H1 (cell line): ENCODE measurements around the gene NFXL1. TPM values are rescaled to one million over a fixed set of nuclear protein-coding genes. Genes with fewer than 3 reads are reported as not detected.

Experiments used
- CTCF ChIA-PET: fragments of 300-600 bp; sonication (Branson Sonifier 250); formaldehyde crosslinking; loops from one replicate; lab custom pipeline; 2021; ENCODE audit not compliant: partially characterized antibody; lab: Charles Lee
- POLR2A ChIA-PET: fragments of 300-600 bp; sonication (Branson Sonifier 250); formaldehyde crosslinking; loops from one replicate; lab custom pipeline; 2021; ENCODE audit warnings: inconsistent platforms; ENCODE audit not compliant: partially characterized antibody; lab: Charles Lee
- DNase-seq, 2 experiments: peaks; one replicate each; pipeline versions ENCODE4 v3.0.0 to v3.0.0-alpha.2; 2010 to 2022; ENCODE audit warnings: low spot score in 2 of 2, low read depth in 1 of 2, mixed read lengths in 1 of 2
- FAIRE-seq: peaks from 2 replicates; lab custom pipeline; 2011; peaks lifted over from hg19 to GRCh38; lab: Jason Lieb, UNC
- H2AFZ ChIP-seq: 2 replicates; pipeline ENCODE4 v1.8.1; 2012; ENCODE audit warnings: low read length, inconsistent platforms
- H2AK5ac ChIP-seq: 2 replicates; pipeline ENCODE4 v1.6.1; 2013; ENCODE audit warnings: low read depth, low read length
- H2BK120ac ChIP-seq: replicated peaks from 2 replicates; pipeline ENCODE3; 2013; ENCODE audit warnings: low read depth, low read length, inconsistent platforms
- H2BK12ac ChIP-seq: 2 replicates; pipeline ENCODE4 v1.6.1; 2013; ENCODE audit warnings: low read depth, low read length
- H2BK15ac ChIP-seq: 2 replicates; pipeline ENCODE4 v1.6.1; 2013; ENCODE audit warnings: low read length
- H2BK20ac ChIP-seq: 2 replicates; pipeline ENCODE4 v1.6.1; 2013; ENCODE audit warnings: low read length
- H2BK5ac ChIP-seq: 2 replicates; pipeline ENCODE4 v1.6.1; 2013; ENCODE audit warnings: low read depth, low read length
- H3K14ac ChIP-seq: 2 replicates; pipeline ENCODE4 v1.6.1; 2013; ENCODE audit warnings: inconsistent platforms; ENCODE audit not compliant: insufficient read length
- H3K18ac ChIP-seq: 2 replicates; pipeline ENCODE4 v1.6.1; 2013; ENCODE audit warnings: low read length; ENCODE audit errors: extremely low read depth
- H3K23ac ChIP-seq: 2 replicates; pipeline ENCODE4 v1.6.1; 2013; ENCODE audit warnings: inconsistent platforms; ENCODE audit not compliant: insufficient read length
- H3K23me2 ChIP-seq: 2 replicates; pipeline ENCODE4 v1.6.1; 2013; ENCODE audit warnings: low read depth, low read length
- H3K27ac ChIP-seq: 2 replicates; pipeline ENCODE4 v1.6.1; 2011; ENCODE audit warnings: low read depth, low read length, inconsistent platforms
- H3K27me3 ChIP-seq, 4 experiments: replicated peaks in 1 of 4; 1 replicate in 1 of 4; 2 replicates in 3 of 4; pipeline versions ENCODE4 v1.6.1 to v1.8.1; 2011 to 2013; ENCODE audit warnings: low read length in 3 of 4, mild to moderate bottlenecking in 3 of 4, inconsistent platforms in 2 of 4, mixed read lengths in 2 of 4, moderate library complexity in 1 of 4; ENCODE audit not compliant: control insufficient read depth in 3 of 4, insufficient read depth in 3 of 4; ENCODE audit errors: extremely low read depth in 1 of 4
- H3K36me3 ChIP-seq, 4 experiments: 2 replicates each; pipeline versions ENCODE4 v1.6.1 to v1.8.1; 2011 to 2013; ENCODE audit warnings: mild to moderate bottlenecking in 4 of 4, low read length in 3 of 4, moderate library complexity in 2 of 4, control low read depth in 1 of 4, inconsistent platforms in 1 of 4; ENCODE audit not compliant: insufficient read depth in 4 of 4, control insufficient read depth in 2 of 4
- H3K4ac ChIP-seq: replicated peaks from 2 replicates; pipeline ENCODE3; 2013; ENCODE audit warnings: low read length, low read depth, mixed read lengths, inconsistent platforms; ENCODE audit not compliant: insufficient read length
- H3K4me1 ChIP-seq, 4 experiments: replicated peaks in 1 of 4; 1 replicate in 1 of 4; 2 replicates in 3 of 4; pipeline versions ENCODE4 v1.6.1 to v1.8.1; 2011 to 2013; ENCODE audit warnings: low read length in 3 of 4, inconsistent platforms in 2 of 4, mixed read lengths in 1 of 4; ENCODE audit not compliant: insufficient read depth in 4 of 4, control insufficient read depth in 3 of 4
- H3K4me2 ChIP-seq, 2 experiments: 2 replicates each; pipeline versions ENCODE4 v1.6.1 to v1.8.1; 2011 to 2013; ENCODE audit warnings: low read depth in 2 of 2, low read length in 2 of 2, control low read depth in 1 of 2, inconsistent platforms in 1 of 2, mild to moderate bottlenecking in 1 of 2; ENCODE audit not compliant: insufficient read depth in 1 of 2
- H3K4me3 ChIP-seq, 4 experiments: fragments of 200-600, 300-600 bp in 1 of 4; sonication (generic), shearing (Covaris generic), sonication (Bioruptor Twin) in 1 of 4; 2 replicates each; pipeline versions ENCODE4 v1.5.1 to v1.8.1; 2011 to 2016; ENCODE audit warnings: low read length in 4 of 4, low read depth in 3 of 4, control low read depth in 2 of 4, inconsistent platforms in 2 of 4, mild to moderate bottlenecking in 2 of 4, mixed read lengths in 1 of 4, moderate library complexity in 1 of 4; ENCODE audit not compliant: insufficient read depth in 2 of 4; ENCODE audit errors: extremely low read depth in 1 of 4
- H3K56ac ChIP-seq: replicated peaks from 2 replicates; pipeline ENCODE3; 2013; ENCODE audit warnings: low read depth, mild to moderate bottlenecking, mixed read lengths, low read length, inconsistent platforms; ENCODE audit not compliant: insufficient read length
- H3K79me1 ChIP-seq: 2 replicates; pipeline ENCODE4 v1.6.1; 2013; ENCODE audit warnings: low read depth, low read length, control low read depth
- H3K79me2 ChIP-seq, 2 experiments: 2 replicates each; pipeline versions ENCODE4 v1.6.1 to v1.8.1; 2012 to 2013; ENCODE audit warnings: low read length in 2 of 2, mild to moderate bottlenecking in 2 of 2, inconsistent platforms in 1 of 2; ENCODE audit not compliant: insufficient read depth in 2 of 2, control insufficient read depth in 1 of 2
- H3K9ac ChIP-seq, 4 experiments: replicated peaks in 1 of 4; 1 replicate in 1 of 4; 2 replicates in 3 of 4; pipeline versions ENCODE4 v1.6.1 to v1.8.1; 2011 to 2013; ENCODE audit warnings: low read depth in 3 of 4, low read length in 3 of 4, control low read depth in 2 of 4, mild to moderate bottlenecking in 2 of 4, moderate library complexity in 2 of 4, inconsistent platforms in 1 of 4; ENCODE audit errors: extremely low read depth in 1 of 4
- H3K9me3 ChIP-seq, 2 experiments: 2 replicates each; pipeline versions ENCODE4 v1.6.1 to v1.8.1; 2012 to 2013; ENCODE audit warnings: mild to moderate bottlenecking in 2 of 2, moderate library complexity in 2 of 2, control low read depth in 1 of 2, inconsistent platforms in 1 of 2, low read depth in 1 of 2, low read length in 1 of 2, mixed read lengths in 1 of 2; ENCODE audit not compliant: insufficient read depth in 2 of 2
- H4K20me1 ChIP-seq, 2 experiments: replicated peaks in 1 of 2; 2 replicates each; pipeline versions ENCODE3 to v1.8.1; 2011 to 2013; ENCODE audit warnings: inconsistent platforms in 2 of 2, low read length in 2 of 2, mild to moderate bottlenecking in 1 of 2; ENCODE audit not compliant: insufficient read depth in 2 of 2, control insufficient read depth in 1 of 2
- H4K5ac ChIP-seq: 2 replicates; pipeline ENCODE4 v1.6.1; 2013; ENCODE audit warnings: low read length, low read depth, mixed read lengths, inconsistent platforms; ENCODE audit not compliant: insufficient read length
- H4K8ac ChIP-seq: 2 replicates; pipeline ENCODE4 v1.8.0; 2013; ENCODE audit warnings: mild to moderate bottlenecking, moderate library complexity, low read length, inconsistent platforms; ENCODE audit not compliant: insufficient read depth; ENCODE audit errors: extremely low read depth
- H4K91ac ChIP-seq: replicated peaks from 2 replicates; pipeline ENCODE3; 2013; ENCODE audit warnings: low read length, mixed read lengths, inconsistent platforms; ENCODE audit not compliant: insufficient read length
- WGBS, 2 experiments: shearing (Covaris generic) in 1 of 2; methylation state at CpG; one replicate each; pipeline versions ENCODE4 v1.1.6 to v1.1.7; 2013 to 2015; ENCODE audit warnings: low lambda C conversion rate in 2 of 2, mixed read lengths in 2 of 2, inconsistent platforms in 1 of 2, low coverage in 1 of 2, missing lambda C conversion rate in 1 of 2; ENCODE audit not compliant: insufficient replicate concordance in 2 of 2, insufficient coverage in 1 of 2, insufficient read length in 1 of 2; ENCODE audit errors: extremely low coverage in 1 of 2, missing lambda C conversion rate in 1 of 2; 5-methylcytosine and 5-hydroxymethylcytosine counted together
- polyA plus RNA-seq, 7 experiments: library from polyadenylated mRNA; depleted of rRNA in 3 of 7; stranded (reverse) in 5 of 7; unstranded in 2 of 7; fragments of >200 nt in 5 of 7; fragments of 200-250 nt in 2 of 7; gene quantifications; 1 replicate in 5 of 7; 2 replicates in 1 of 7; 4 replicates in 1 of 7; pipeline versions ENCODE4 v1.2.1 to v1.2.3, GENCODE V29; 2011 to 2013; ENCODE audit warnings: missing spikeins in 2 of 7, mixed read lengths in 2 of 7
- total RNA-seq: library from RNA; stranded (reverse); fragmentation: NEBNext Ultra II Directional; extraction: Animal tissue kit (Norgen Biotek cat#: 25700); gene quantifications from 2 replicates; pipeline ENCODE4 v1.2.1, GENCODE V29; 2021

Gene NFXL1
- total and polyA plus RNA-seq, 2 of the 8 experiments (the other 6 are each of a cell fraction or from before 2014, with no cell fraction given), result 10.0 to 29.5 TPM

DNA sequence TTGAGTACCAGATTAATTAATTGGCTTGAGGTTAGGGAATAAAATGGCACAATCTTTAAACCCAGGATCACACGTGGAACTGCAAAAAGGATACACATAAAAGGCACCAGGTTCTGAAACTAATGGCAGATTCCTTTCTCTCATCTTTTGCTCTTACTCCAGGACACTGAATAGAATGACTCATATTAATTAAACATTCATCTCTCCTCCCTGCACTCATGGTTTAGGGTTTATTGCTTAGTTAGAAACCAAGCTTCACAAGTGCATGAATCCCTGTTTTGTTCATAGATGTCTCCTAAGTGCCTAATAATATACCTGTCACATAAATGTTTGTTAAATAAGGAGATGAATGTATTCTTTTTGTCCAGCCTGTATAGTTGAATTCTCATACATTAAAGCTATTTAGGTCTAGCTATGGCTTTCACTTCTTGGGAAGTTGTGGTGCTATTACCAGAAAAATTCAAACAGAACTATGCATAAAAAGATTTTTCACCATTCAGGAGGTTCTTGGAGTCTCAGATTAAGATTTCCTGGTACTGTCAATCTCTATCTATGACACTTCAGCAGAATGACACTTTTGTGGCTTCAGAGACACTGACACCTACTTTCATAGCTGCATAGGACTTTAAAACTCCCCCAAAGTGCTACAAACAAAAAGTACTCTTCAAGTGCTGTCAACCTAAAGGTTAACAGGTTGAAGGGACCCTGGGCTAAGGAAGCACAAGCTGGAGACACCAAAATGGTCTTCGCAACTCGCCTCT, 83.9 kb downstream of the NFXL1 start:
- Histone ChIP-seq H3K79me1 (no peaks in the 10 kb centered on the region), H3K79me2 (no peaks in the 10 kb centered on the region), H2BK120ac (no peak overlapping the region), H3K23ac (no peak overlapping the region), H3K14ac (no peak overlapping the region), H4K20me1 (no peaks in the 10 kb centered on the region), H3K4ac (no peak overlapping the region), H3K18ac (no peak overlapping the region), H3K4me1 (peaks cover 0 to 2% (median 0%) of the 10 kb centered on the region in 4 experiments; a peak in 2 of 7 replicates), H2BK20ac (no peak overlapping the region), H2BK5ac (no peak overlapping the region), H3K27ac (no peak overlapping the region), H3K9me3 (no peaks in the 10 kb centered on the region), H3K9ac (no peak overlapping the region), H2AK5ac (no peak overlapping the region), H3K23me2 (no peaks in the 10 kb centered on the region), H3K4me3 (no peak overlapping the region), H3K27me3 (0 out of 7 replicates have a peak, but pooled peaks cover 0 to under 1% (median 0%) of the 10 kb centered on the region in 4 experiments), H4K5ac (no peak overlapping the region), H3K4me2 (no peak overlapping the region), H2AFZ (no peak overlapping the region), H2BK15ac (no peak overlapping the region), H2BK12ac (no peak overlapping the region), H3K36me3 (no peaks in the 10 kb centered on the region), H4K91ac (no peak overlapping the region), H4K8ac (no peak overlapping the region), H3K56ac (no peak overlapping the region)
- ChIA-PET CTCF (interaction anchor here (1.3 to 1.9 kb wide), 4 partner anchors 9 to 144 kb away, joined by 3 to 12 read pairs (median 6); no protein-coding TSS in a partner anchor), POLR2A (no interaction called here)
- FAIRE-seq (no peak), DNase-seq (no peak)
- WGBS, 2 experiments, result 87% methylated on average over 3 of the region's 3 CpGs; no CpG with 5 or more reads in 1 of the 2 experiments
